ENCODE data around the gene NPRL2.
"Not testable (repeated sequence)": the region's sequence is repeated elsewhere in the genome, so short reads cannot be mapped to it uniquely, and the experiment has no call there.

- TF ChIP-seq CTCF (IDR thresholded peaks at IDR 0.05; ENCODE audit: low read length); EZH2 (IDR thresholded peaks at IDR 0.05; ENCODE audit: borderline replicate concordance, low read length): not testable (repeated sequence)
Observed at GRCh38 chr3:50312041-50312440, 38.5 kb downstream of the NPRL2 start.

Data from OCI-LY1 (cell line).